Type B pancreatic cell (in vitro differentiated cells): ENCODE results near the gene XPO6. TPM values are rescaled to one million over a fixed set of nuclear protein-coding genes. Genes with fewer than 3 reads are reported as not detected.

ENCODE experiments used
- DNase-seq: peaks from one replicate; pipeline ENCODE4 v3.0.0; 2021; ENCODE audit warnings: mixed read lengths; ENCODE audit not compliant: unreplicated experiment; ENCODE audit errors: extremely low spot score
- H3K27ac Mint-ChIP-seq: 2 replicates; pipeline ENCODE4 v1.8.0; 2021; ENCODE audit warnings: mild to moderate bottlenecking, mixed read lengths
- H3K27me3 Mint-ChIP-seq: 2 replicates; pipeline ENCODE4 v1.8.0; 2021; ENCODE audit warnings: mixed read lengths
- H3K36me3 Mint-ChIP-seq: 2 replicates; pipeline ENCODE4 v1.8.0; 2021; ENCODE audit warnings: mixed read lengths
- H3K4me1 Mint-ChIP-seq: one replicate; pipeline ENCODE4 v1.8.0; 2021; ENCODE audit warnings: mixed read lengths; ENCODE audit not compliant: unreplicated experiment
- H3K4me3 Mint-ChIP-seq: 2 replicates; pipeline ENCODE4 v1.8.0; 2021; ENCODE audit warnings: mild to moderate bottlenecking, mixed read lengths
- H3K9me3 Mint-ChIP-seq: 2 replicates; pipeline ENCODE4 v1.8.0; 2021; ENCODE audit warnings: mixed read lengths
- total RNA-seq: library from RNA; stranded (reverse); gene quantifications from 2 replicates; pipeline ENCODE4 v1.2.1, GENCODE V29; 2021; ENCODE audit warnings: low replicate concordance
- TF ChIP-seq, protein P1 (sequence below): fragments of 200-600 bp; sonication (generic); conservative IDR thresholded peaks from 2 replicates; pipeline ENCODE4 v1.5.0; 2021; ENCODE audit warnings: antibody characterized with exemption, mild to moderate bottlenecking

Gene XPO6
- total RNA-seq, 1 donor from 2014 or later = 111 TPM

- H3K4me3 Mint-ChIP-seq = no peak overlapping the region
- H3K27ac Mint-ChIP-seq = no peak overlapping the region
- no peaks in the 10 kb centered on the region for H3K27me3 Mint-ChIP-seq
- H3K4me1 Mint-ChIP-seq = no peaks in the 10 kb centered on the region
- no peaks in the 10 kb centered on the region for H3K9me3 Mint-ChIP-seq
- TF ChIP-seq, protein P1, sequence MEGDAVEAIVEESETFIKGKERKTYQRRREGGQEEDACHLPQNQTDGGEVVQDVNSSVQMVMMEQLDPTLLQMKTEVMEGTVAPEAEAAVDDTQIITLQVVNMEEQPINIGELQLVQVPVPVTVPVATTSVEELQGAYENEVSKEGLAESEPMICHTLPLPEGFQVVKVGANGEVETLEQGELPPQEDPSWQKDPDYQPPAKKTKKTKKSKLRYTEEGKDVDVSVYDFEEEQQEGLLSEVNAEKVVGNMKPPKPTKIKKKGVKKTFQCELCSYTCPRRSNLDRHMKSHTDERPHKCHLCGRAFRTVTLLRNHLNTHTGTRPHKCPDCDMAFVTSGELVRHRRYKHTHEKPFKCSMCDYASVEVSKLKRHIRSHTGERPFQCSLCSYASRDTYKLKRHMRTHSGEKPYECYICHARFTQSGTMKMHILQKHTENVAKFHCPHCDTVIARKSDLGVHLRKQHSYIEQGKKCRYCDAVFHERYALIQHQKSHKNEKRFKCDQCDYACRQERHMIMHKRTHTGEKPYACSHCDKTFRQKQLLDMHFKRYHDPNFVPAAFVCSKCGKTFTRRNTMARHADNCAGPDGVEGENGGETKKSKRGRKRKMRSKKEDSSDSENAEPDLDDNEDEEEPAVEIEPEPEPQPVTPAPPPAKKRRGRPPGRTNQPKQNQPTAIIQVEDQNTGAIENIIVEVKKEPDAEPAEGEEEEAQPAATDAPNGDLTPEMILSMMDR = no peak
- peaks cover 28% of the 10 kb centered on the region for H3K36me3 Mint-ChIP-seq
- DNase-seq = no peak
Measured at GRCh38 chr16:28098171-28098958, 113.4 kb downstream of the XPO6 start.

- peak overlapping the region; percentile 63 for H3K27ac Mint-ChIP-seq
- no peaks in the 10 kb centered on the region for H3K27me3 Mint-ChIP-seq
- H3K4me1 Mint-ChIP-seq = peaks cover 6% of the 10 kb centered on the region
- no peak overlapping the region for H3K4me3 Mint-ChIP-seq
- no peak for DNase-seq
- TF ChIP-seq, protein P1 = no peak
- no peaks in the 10 kb centered on the region for H3K9me3 Mint-ChIP-seq
- H3K36me3 Mint-ChIP-seq = peaks cover 23% of the 10 kb centered on the region
Measured at GRCh38 chr16:28096983-28097899, 114.5 kb downstream of the XPO6 start.

- H3K27me3 Mint-ChIP-seq = no peaks in the 10 kb centered on the region
- no peak for DNase-seq
- no peaks in the 10 kb centered on the region for H3K9me3 Mint-ChIP-seq
- peaks cover 6% of the 10 kb centered on the region for H3K4me1 Mint-ChIP-seq
- TF ChIP-seq, protein P1 = no peak
- peaks cover 13% of the 10 kb centered on the region for H3K36me3 Mint-ChIP-seq
- H3K4me3 Mint-ChIP-seq = no peak overlapping the region
- peak overlapping the region; percentile 95 for H3K27ac Mint-ChIP-seq
Measured at GRCh38 chr16:28093385-28093725, 118.4 kb downstream of the XPO6 start.

GRCh38 chr16:28092721-28093384 lies 118.9 kb downstream of the XPO6 start:
- TF ChIP-seq, protein P1 = no peak
- H3K4me3 Mint-ChIP-seq = no peak overlapping the region
- H3K27ac Mint-ChIP-seq = peak overlapping the region; percentile 95
- H3K27me3 Mint-ChIP-seq = no peaks in the 10 kb centered on the region
- H3K36me3 Mint-ChIP-seq = peaks cover 10% of the 10 kb centered on the region
- DNase-seq = no peak
- peaks cover 6% of the 10 kb centered on the region for H3K4me1 Mint-ChIP-seq
- no peaks in the 10 kb centered on the region for H3K9me3 Mint-ChIP-seq

DNA sequence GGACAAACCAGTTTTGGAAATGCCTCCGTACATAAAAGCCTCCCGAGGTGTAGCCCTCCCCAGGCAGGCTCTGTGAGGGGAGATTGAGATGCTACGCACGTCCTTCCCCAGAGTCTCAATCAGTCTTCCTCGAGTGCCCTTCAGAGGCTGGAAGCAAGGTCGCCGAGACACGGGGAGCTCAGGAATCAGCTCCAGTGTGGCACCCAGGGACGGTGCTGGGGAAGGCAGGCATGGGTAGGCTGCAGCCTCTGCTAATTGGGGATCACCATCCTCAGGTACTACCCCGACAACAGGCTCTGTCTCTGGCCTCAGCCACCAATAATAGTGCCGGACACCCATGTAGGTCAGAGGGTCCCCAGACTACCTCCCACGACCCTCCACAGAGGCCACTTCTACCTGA lies 120.1 kb downstream of the XPO6 start:
- Mint-ChIP-seq H3K36me3 (peaks cover 2% of the 10 kb centered on the region), H3K9me3 (no peaks in the 10 kb centered on the region), H3K27ac (peak overlapping the region; percentile 21), H3K4me3 (no peak overlapping the region), H3K27me3 (no peaks in the 10 kb centered on the region), H3K4me1 (peaks cover 6% of the 10 kb centered on the region)
- DNase-seq = no peak
- TF ChIP-seq, protein P1 = no peak
